Measurements from ENCODE around the gene SPRYD3.

- TF ChIP-seq CTCF (IDR thresholded peaks at IDR 0.05), result no peak
- no peak for TF ChIP-seq EZH2 (IDR thresholded peaks at IDR 0.05)
- TF ChIP-seq EZH2phosphoT487 (IDR thresholded peaks at IDR 0.05), result no peak
Observed at GRCh38 chr12:53094394-53094787, 15.2 kb upstream of the SPRYD3 start.
